ENCODE results near the gene CNKSR3.

- TF ChIP-seq CTCF (IDR thresholded peaks at IDR 0.05; ENCODE audit: low read length) (no peak), EZH2 (IDR thresholded peaks at IDR 0.05; ENCODE audit: borderline replicate concordance, low read length) (no peak)
These were observed 903 bp downstream of the CNKSR3 start for GRCh38 chr6:154509421-154510143.
